Mesenchymal stem cell (in vitro differentiated cells and primary cell): ENCODE measurements around the gene MOGAT2. TPM values are rescaled to one million over a fixed set of nuclear protein-coding genes. Genes with fewer than 3 reads are reported as not detected.

Experiments used
- DNase-seq: peaks from one replicate; pipeline ENCODE4 v3.0.0-alpha.2; 2013
- H2AFZ ChIP-seq: one replicate; pipeline ENCODE4 v1.6.1; 2013; ENCODE audit warnings: low read depth, mild to moderate bottlenecking, control low read depth, inconsistent platforms, low read length, moderate library complexity
- H2AK5ac ChIP-seq: 2 replicates; pipeline ENCODE4 v1.6.1; 2013; ENCODE audit warnings: low read length, moderate library complexity, mild to moderate bottlenecking, inconsistent platforms; ENCODE audit not compliant: severe bottlenecking
- H2BK120ac ChIP-seq: one replicate; pipeline ENCODE4 v1.6.1; 2013; ENCODE audit warnings: low read depth, mild to moderate bottlenecking, inconsistent platforms, low read length, moderate library complexity
- H2BK12ac ChIP-seq, 2 experiments: one replicate each; pipeline ENCODE4 v1.6.1; 2013; ENCODE audit warnings: inconsistent platforms in 2 of 2, low read length in 2 of 2, mild to moderate bottlenecking in 2 of 2, moderate library complexity in 2 of 2, control low read depth in 1 of 2
- H2BK15ac ChIP-seq: one replicate; pipeline ENCODE4 v1.6.1; 2013; ENCODE audit warnings: mild to moderate bottlenecking, low read depth, inconsistent platforms; ENCODE audit not compliant: poor library complexity, severe bottlenecking
- H2BK5ac ChIP-seq: 2 replicates; pipeline ENCODE4 v1.6.1; 2013; ENCODE audit warnings: low read depth, mild to moderate bottlenecking, low read length, control low read depth, inconsistent platforms; ENCODE audit not compliant: poor library complexity, severe bottlenecking
- H3K14ac ChIP-seq, 2 experiments: one replicate each; pipeline ENCODE4 v1.6.1; 2013; ENCODE audit warnings: inconsistent platforms in 2 of 2, low read length in 2 of 2, control low read depth in 1 of 2, mild to moderate bottlenecking in 1 of 2, moderate library complexity in 1 of 2
- H3K18ac ChIP-seq, 2 experiments: one replicate each; pipeline ENCODE4 v1.6.1; 2013; ENCODE audit warnings: inconsistent platforms in 2 of 2, low read length in 2 of 2, control low read depth in 1 of 2, low read depth in 1 of 2, mild to moderate bottlenecking in 1 of 2
- H3K23ac ChIP-seq, 2 experiments: one replicate each; pipeline ENCODE4 v1.6.1; 2013; ENCODE audit warnings: inconsistent platforms in 2 of 2, low read length in 2 of 2, mild to moderate bottlenecking in 2 of 2, moderate library complexity in 2 of 2, control low read depth in 1 of 2
- H3K27ac ChIP-seq: 2 replicates; pipeline ENCODE4 v1.5.1; 2013; ENCODE audit warnings: mild to moderate bottlenecking, moderate library complexity, low read length, control low read depth, inconsistent platforms; ENCODE audit not compliant: poor library complexity, severe bottlenecking
- H3K27me3 ChIP-seq, 2 experiments: 2 replicates each; pipeline versions ENCODE4 v1.6.1 to v1.7.0; 2013; ENCODE audit warnings: low read length in 2 of 2, mild to moderate bottlenecking in 2 of 2, moderate library complexity in 2 of 2, control low read depth in 1 of 2, inconsistent platforms in 1 of 2; ENCODE audit not compliant: control insufficient read depth in 1 of 2, insufficient read depth in 1 of 2
- H3K36me3 ChIP-seq, 2 experiments: 2 replicates each; pipeline versions ENCODE4 v1.6.1 to v1.7.0; 2013; ENCODE audit warnings: low read length in 2 of 2, control low read depth in 1 of 2, inconsistent platforms in 1 of 2, low read depth in 1 of 2, mild to moderate bottlenecking in 1 of 2; ENCODE audit not compliant: insufficient read depth in 2 of 2, control insufficient read depth in 1 of 2
- H3K4ac ChIP-seq, 2 experiments: one replicate each; pipeline ENCODE4 v1.6.1; 2013; ENCODE audit warnings: inconsistent platforms in 2 of 2, low read length in 2 of 2, mild to moderate bottlenecking in 2 of 2, moderate library complexity in 2 of 2, control low read depth in 1 of 2, low read depth in 1 of 2
- H3K4me1 ChIP-seq: 2 replicates; pipeline ENCODE4 v1.6.1; 2013; ENCODE audit warnings: low read depth, low read length, control low read depth; ENCODE audit not compliant: control insufficient read depth, insufficient read depth
- H3K4me2 ChIP-seq: 2 replicates; pipeline ENCODE4 v1.6.1; 2013; ENCODE audit warnings: low read length, mild to moderate bottlenecking, inconsistent platforms; ENCODE audit not compliant: poor library complexity, severe bottlenecking
- H3K4me3 ChIP-seq, 2 experiments: 2 replicates each; pipeline versions ENCODE4 v1.5.1 to v1.7.0; 2013; ENCODE audit warnings: low read length in 2 of 2, mild to moderate bottlenecking in 2 of 2, control low read depth in 1 of 2, low read depth in 1 of 2; ENCODE audit not compliant: insufficient read depth in 1 of 2
- H3K79me1 ChIP-seq: replicated peaks from 2 replicates; pipeline ENCODE4 v1.6.1; 2013; ENCODE audit warnings: mild to moderate bottlenecking, control low read depth, low read length, inconsistent platforms; ENCODE audit not compliant: poor library complexity, severe bottlenecking
- H3K9ac ChIP-seq: 2 replicates; pipeline ENCODE4 v1.7.0; 2013; ENCODE audit warnings: mild to moderate bottlenecking, low read length, moderate library complexity
- H3K9me3 ChIP-seq: 2 replicates; pipeline ENCODE4 v1.7.0; 2013; ENCODE audit warnings: mild to moderate bottlenecking, low read length; ENCODE audit not compliant: control insufficient read depth
- H4K8ac ChIP-seq: one replicate; pipeline ENCODE4 v1.6.1; 2013; ENCODE audit warnings: inconsistent platforms, mild to moderate bottlenecking, low read length, moderate library complexity
- H4K91ac ChIP-seq: one replicate; pipeline ENCODE4 v1.6.1; 2013; ENCODE audit warnings: mild to moderate bottlenecking, low read length, inconsistent platforms
- WGBS: methylation state at CpG from one replicate; pipeline ENCODE4 v1.1.7; 2013; ENCODE audit warnings: mixed read lengths; 5-methylcytosine and 5-hydroxymethylcytosine counted together
- small RNA-seq: library from polyadenylated mRNA; stranded (forward); fragments of <200 nt; extraction: miRNeasy Mini kit (QIAGEN cat#:217004); gene quantifications from one replicate; pipeline ENCODE3, GENCODE V24; 2013; ENCODE audit warnings: low read depth

The MOGAT2 gene

GRCh38 chr11:75781296-75781695, 63.7 kb downstream of the MOGAT2 start:
- 92% methylated on average over 6 of the region's 7 CpGs for WGBS

DNA sequence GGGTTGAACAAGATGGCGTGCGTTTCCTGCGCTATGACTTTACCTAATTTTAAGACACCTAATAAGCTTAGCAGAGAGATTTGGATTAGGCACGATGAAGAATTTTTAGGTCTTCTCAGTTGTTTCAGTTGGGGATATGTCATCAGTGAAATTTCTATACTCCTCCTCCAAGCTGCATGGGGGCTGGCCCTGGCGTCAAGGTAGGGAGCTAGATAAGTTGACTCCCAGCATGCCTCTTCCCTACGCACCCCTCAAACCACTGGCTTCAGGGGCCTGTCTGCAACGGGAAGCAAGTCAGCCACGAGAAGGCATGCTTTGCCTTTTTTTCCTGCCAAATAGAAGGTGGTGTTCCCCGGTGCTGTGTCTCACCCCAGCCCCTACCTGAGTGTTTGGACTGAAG, 64.2 kb downstream of the MOGAT2 start:
- WGBS, result 93% methylated on average over 6 of the region's 9 CpGs

More at GRCh38 chr11:75781296-75781695, 63.7 kb downstream of the MOGAT2 start:
- Histone ChIP-seq H3K79me1 (no peaks in the 10 kb centered on the region), H3K4me3 (no peak overlapping the region), H2AK5ac (no peak overlapping the region), H3K27ac (no peak overlapping the region), H3K4me2 (no peak overlapping the region), H3K9ac (no peak overlapping the region), H2BK120ac (no peak overlapping the region), H3K4ac (no peak overlapping the region), H2BK5ac (no peak overlapping the region), H2AFZ (no peak overlapping the region), H3K4me1 (peaks cover 5% of the 10 kb centered on the region), H4K8ac (no peak overlapping the region), H3K36me3 (peaks cover 0 to 86% of the 10 kb centered on the region in 2 experiments), H2BK12ac (no peak overlapping the region), H4K91ac (no peak overlapping the region), H3K18ac (no peak overlapping the region), H3K23ac (no peak overlapping the region), H3K27me3 (no peaks in the 10 kb centered on the region), H3K14ac (no peak overlapping the region), H2BK15ac (no peak overlapping the region), H3K9me3 (no peaks in the 10 kb centered on the region)
- DNase-seq, result no peak

More for the DNA sequence above, 64.2 kb downstream of the MOGAT2 start:
- Histone ChIP-seq H2BK5ac (no peak overlapping the region), H2BK12ac (no peak overlapping the region), H3K9me3 (no peaks in the 10 kb centered on the region), H2AFZ (no peak overlapping the region), H2BK15ac (no peak overlapping the region), H3K18ac (no peak overlapping the region), H4K8ac (no peak overlapping the region), H3K4me1 (peaks cover 9% of the 10 kb centered on the region), H3K23ac (no peak overlapping the region), H3K9ac (no peak overlapping the region), H3K36me3 (peaks cover 0 to 86% of the 10 kb centered on the region in 2 experiments), H2BK120ac (no peak overlapping the region), H3K79me1 (no peaks in the 10 kb centered on the region), H4K91ac (no peak overlapping the region), H3K27me3 (no peaks in the 10 kb centered on the region), H2AK5ac (no peak overlapping the region), H3K27ac (no peak overlapping the region), H3K4me3 (no peak overlapping the region), H3K4ac (no peak overlapping the region), H3K14ac (no peak overlapping the region), H3K4me2 (no peak overlapping the region)
- DNase-seq, result no peak

Small RNAs within 50 kb of the gene (small RNA-seq; reads per million reads assigned to genes)
- not detected for gene RN7SL786P
